DLD1 (cell line): ENCODE data around the gene LMO2.
"Not testable (repeated sequence)": the region's sequence is repeated elsewhere in the genome, so short reads cannot be mapped to it uniquely, and the experiment has no call there.

ENCODE experiments used
- in situ Hi-C: cut with HindIII; loops from 2 replicates; pipeline ENCODE4 v1.10.0; 2017; ENCODE audit warnings: low sequenced_read_pairs

LMO2 gene

DNA sequence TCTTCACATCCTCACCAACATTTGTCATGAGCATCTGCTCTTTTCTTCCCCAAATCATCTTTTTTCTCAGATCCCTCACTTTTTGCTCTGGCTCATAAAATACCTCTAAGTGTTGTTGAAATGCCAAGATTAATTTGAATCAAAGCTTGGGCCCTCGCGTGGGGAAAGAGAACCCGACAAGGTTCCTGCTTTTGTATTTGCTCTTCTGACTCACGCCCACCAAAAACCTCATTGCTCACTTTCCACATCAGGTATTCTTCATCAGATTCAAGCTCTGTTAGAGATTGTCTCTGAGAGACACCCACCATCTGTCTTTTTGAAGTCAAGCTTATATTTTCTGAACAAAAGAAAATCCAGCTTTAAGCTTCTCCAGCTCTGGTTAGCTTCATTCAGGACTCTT is 64.7 kb downstream of the LMO2 start:
- in situ Hi-C loops = no loop called here

DNA sequence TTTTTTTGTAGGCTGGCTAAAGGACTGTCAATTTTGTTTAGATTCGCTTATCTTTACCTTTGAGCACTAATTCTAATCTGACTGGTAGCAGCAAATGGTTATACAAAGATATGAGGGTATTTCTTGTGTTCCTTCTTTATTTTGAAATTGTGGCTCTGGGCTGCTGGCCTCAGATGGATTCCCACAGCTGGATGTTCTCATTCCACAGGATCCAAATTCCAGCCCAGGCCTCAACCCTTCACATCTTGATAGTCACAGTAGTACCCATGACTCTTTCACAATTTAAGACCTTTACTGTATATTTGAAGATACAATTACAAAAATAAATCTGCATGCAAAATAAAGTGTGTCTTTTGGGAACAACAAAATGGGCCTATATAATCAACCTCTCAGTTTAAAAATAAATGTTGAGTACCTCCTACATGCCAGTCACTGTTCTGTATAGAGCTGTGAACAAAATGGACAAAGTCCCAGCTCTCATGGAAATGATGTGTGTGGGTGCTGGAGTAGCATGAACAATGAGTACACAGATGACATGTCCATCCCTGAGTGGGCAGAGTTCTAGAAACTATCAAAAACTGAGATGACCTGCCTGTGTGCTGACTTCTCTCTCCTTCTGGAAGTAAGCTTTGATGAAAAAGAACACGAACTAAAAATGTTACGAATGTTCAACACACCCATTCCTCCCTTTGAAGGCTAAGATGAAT is 65.9 kb downstream of the LMO2 start:
- in situ Hi-C loops = no loop called here

DNA sequence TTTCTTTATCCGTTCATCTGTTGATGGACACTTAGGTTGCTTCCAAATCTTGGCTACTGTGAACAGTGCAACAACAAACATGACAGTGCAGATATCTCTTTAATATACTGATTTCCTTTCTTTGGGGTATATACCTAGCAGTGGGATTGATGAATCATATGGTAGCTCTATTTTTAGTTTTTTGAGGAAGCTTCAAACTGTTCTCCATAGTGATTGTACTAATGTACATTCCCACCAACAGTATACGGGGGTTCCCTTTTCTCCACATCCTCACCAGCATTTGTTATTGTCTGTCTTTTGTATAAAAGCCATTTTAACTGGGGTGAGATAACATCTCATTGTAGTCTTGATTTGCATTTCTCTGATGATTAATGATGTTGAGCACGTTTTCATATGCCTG is 68.9 kb downstream of the LMO2 start:
- in situ Hi-C loops = not testable (repeated sequence)

DNA sequence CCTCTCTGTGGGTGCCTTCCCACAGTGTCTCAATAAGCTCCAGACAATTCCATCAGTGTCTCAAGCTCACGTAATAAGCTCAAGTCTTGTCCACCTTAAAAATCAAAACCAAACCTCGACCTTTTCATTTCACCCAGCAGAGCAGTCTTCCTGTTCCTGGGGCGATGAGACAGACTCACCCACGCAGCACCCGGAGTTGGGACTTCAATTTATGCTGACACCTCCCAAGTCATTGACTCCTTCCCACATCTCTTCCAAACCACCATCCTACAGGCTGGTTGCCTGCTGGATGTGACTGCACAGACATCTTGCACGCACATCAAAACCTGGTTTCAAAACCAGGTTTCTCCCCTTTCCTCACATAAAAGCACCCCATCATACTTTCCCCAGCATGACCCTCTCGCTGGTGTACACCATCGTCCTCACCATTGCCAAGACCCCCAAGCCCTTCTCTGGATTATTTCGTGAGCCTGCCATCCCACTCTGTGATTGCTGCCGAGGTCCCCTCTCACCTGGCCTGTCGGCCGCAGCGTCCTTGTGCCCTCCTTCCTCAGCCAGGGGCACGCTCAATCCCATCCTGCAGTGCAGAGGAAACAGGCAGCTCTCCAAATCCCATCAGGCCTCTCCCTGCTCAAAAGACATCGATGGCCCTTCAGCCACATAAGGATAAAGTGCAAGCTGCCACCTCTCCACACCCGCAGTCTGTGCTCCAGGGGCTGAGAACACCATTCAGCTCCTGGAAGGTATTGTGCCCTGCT is 72.4 kb downstream of the LMO2 start:
- in situ Hi-C loops = no loop called here
